HepG2 (cell line): Measurements from ENCODE around the gene ROMO1. TPM values are rescaled to one million over a fixed set of nuclear protein-coding genes. Genes with fewer than 3 reads are reported as not detected.
A peak's percentile ranks its signal among the peaks of the same experiment; 100 is the strongest.

ENCODE experiments used
- CEBPG ChIP-seq: IDR thresholded peaks from 2 replicates; pipeline ENCODE4 v1.6.1; 2016
- GLI4 ChIP-seq: sonication (generic); formaldehyde crosslinking; IDR thresholded peaks from 2 replicates; pipeline ENCODE4 v1.5.1; 2020; ENCODE audit warnings: missing genetic modification reagents, mild to moderate bottlenecking, moderate library complexity, borderline replicate concordance
- KDM5A ChIP-seq: fragments of 200-600 bp; sonication (generic); IDR thresholded peaks from 2 replicates; pipeline ENCODE4 v1.7.0; 2018; ENCODE audit warnings: antibody characterized with exemption, mild to moderate bottlenecking, low read length, borderline replicate concordance
- MBD4 ChIP-seq: IDR thresholded peaks from 2 replicates; pipeline ENCODE4 v1.6.1; 2012; ENCODE audit warnings: low read length, inconsistent platforms, borderline replicate concordance
- MEIS1 ChIP-seq: sonication (generic); formaldehyde crosslinking; IDR thresholded peaks from 2 replicates; pipeline ENCODE4 v1.9.0; 2021; ENCODE audit warnings: mild to moderate bottlenecking, missing genetic modification reagents, moderate library complexity, borderline replicate concordance
- NFRKB ChIP-seq: fragments of 450-650 bp; IDR thresholded peaks from 2 replicates; pipeline ENCODE4 v1.6.1; 2017
- NR2F1 ChIP-seq, 2 experiments: fragments of 450-650 bp in 1 of 2; formaldehyde crosslinking in 1 of 2; IDR thresholded peaks; 2 replicates each; pipeline versions ENCODE4 v1.5.0 to v1.6.1; 2016 to 2020; ENCODE audit warnings: mild to moderate bottlenecking in 1 of 2, missing compliant biosample characterization in 1 of 2, missing genetic modification reagents in 1 of 2, moderate library complexity in 1 of 2
- SATB2 ChIP-seq: sonication (generic); formaldehyde crosslinking; IDR thresholded peaks from 2 replicates; pipeline ENCODE4 v1.5.0; 2020; ENCODE audit warnings: missing genetic modification reagents
- SMARCC2 ChIP-seq: fragments of 450-650 bp; IDR thresholded peaks from 2 replicates; pipeline ENCODE4 v1.6.1; 2017; ENCODE audit warnings: antibody characterized with exemption, mild to moderate bottlenecking
- ZFP36L2 ChIP-seq: sonication (generic); formaldehyde crosslinking; IDR thresholded peaks from 2 replicates; pipeline ENCODE4 v1.4.0; 2020; ENCODE audit warnings: missing genetic modification reagents
- ZFP90 ChIP-seq: sonication (generic); formaldehyde crosslinking; IDR thresholded peaks from 2 replicates; pipeline ENCODE4 v1.8.0; 2022; ENCODE audit warnings: missing genetic modification reagents, mild to moderate bottlenecking, inconsistent platforms, borderline replicate concordance
- ZNF101 ChIP-seq: sonication (generic); formaldehyde crosslinking; IDR thresholded peaks from 2 replicates; pipeline ENCODE4 v1.4.0; 2020; ENCODE audit warnings: mild to moderate bottlenecking, low read depth, missing genetic modification reagents, borderline replicate concordance
- ZNF12 ChIP-seq: sonication (generic); formaldehyde crosslinking; IDR thresholded peaks from 2 replicates; pipeline ENCODE4 v1.5.0; 2020; ENCODE audit warnings: missing genetic modification reagents
- ZNF224 ChIP-seq: sonication (generic); formaldehyde crosslinking; IDR thresholded peaks from 2 replicates; pipeline ENCODE4 v1.5.0; 2020; ENCODE audit warnings: mild to moderate bottlenecking, missing genetic modification reagents
- ZNF260 ChIP-seq: sonication (generic); formaldehyde crosslinking; IDR thresholded peaks from 2 replicates; pipeline ENCODE4 v1.4.0; 2020; ENCODE audit warnings: missing genetic modification reagents, low read depth, mild to moderate bottlenecking, borderline replicate concordance
- ZNF570 ChIP-seq: sonication (generic); formaldehyde crosslinking; IDR thresholded peaks from 2 replicates; pipeline ENCODE4 v1.4.0; 2020; ENCODE audit warnings: mild to moderate bottlenecking, missing genetic modification reagents, borderline replicate concordance
- ZNF615 ChIP-seq: sonication (generic); formaldehyde crosslinking; IDR thresholded peaks from 2 replicates; pipeline ENCODE4 v1.5.0; 2020; ENCODE audit warnings: mild to moderate bottlenecking, missing genetic modification reagents, borderline replicate concordance
- ZNF678 ChIP-seq: sonication (generic); formaldehyde crosslinking; IDR thresholded peaks from 2 replicates; pipeline ENCODE4 v1.4.0; 2020; ENCODE audit warnings: mild to moderate bottlenecking, missing genetic modification reagents
- ZSCAN30 ChIP-seq: sonication (generic); formaldehyde crosslinking; IDR thresholded peaks from 2 replicates; pipeline ENCODE4 v1.5.0; 2020; ENCODE audit warnings: mild to moderate bottlenecking, missing genetic modification reagents
- polyA plus RNA-seq, 8 experiments: library from polyadenylated mRNA; depleted of rRNA in 3 of 8; stranded (reverse) in 7 of 8; unstranded in 1 of 8; fragments of >200 nt; fragmentation: Illumina TruSeq in 4 of 8; extraction: Trizol in 4 of 8; gene quantifications; 2 replicates each; pipeline versions ENCODE4 v1.2.1 to v1.2.3, GENCODE V29; 2011 to 2016; ENCODE audit warnings: low read depth in 4 of 8, missing spikeins in 1 of 8, mixed read lengths in 1 of 8; ENCODE audit not compliant: insufficient read depth in 1 of 8
- total RNA-seq, 5 experiments: library from RNA; depleted of rRNA; stranded (reverse); fragments of >200 nt; fragmentation: Illumina TruSeq; extraction: Trizol; gene quantifications; 2 replicates each; pipeline ENCODE4 v1.2.3, GENCODE V29; 2016; ENCODE audit warnings: low read depth in 1 of 5
- TF ChIP-seq, protein P1 (sequence below): sonication (generic); formaldehyde crosslinking; IDR thresholded peaks from 2 replicates; pipeline ENCODE4 v1.5.1; 2020; ENCODE audit warnings: mild to moderate bottlenecking, missing genetic modification reagents
- TF ChIP-seq, protein P2 (sequence below): sonication (generic); formaldehyde crosslinking; conservative IDR thresholded peaks from 2 replicates; pipeline ENCODE4 v1.4.0; 2020; ENCODE audit warnings: mild to moderate bottlenecking, missing genetic modification reagents, moderate library complexity

ROMO1 gene
- total and polyA plus RNA-seq, 2 of the 13 experiments (the other 11 are each of a cell fraction or from before 2014, with no cell fraction given) = 636 to 755 TPM

GRCh38 chr20:35742741-35743523 lies 43.7 kb downstream of the ROMO1 start (continued):
- TF ChIP-seq, protein P1, sequence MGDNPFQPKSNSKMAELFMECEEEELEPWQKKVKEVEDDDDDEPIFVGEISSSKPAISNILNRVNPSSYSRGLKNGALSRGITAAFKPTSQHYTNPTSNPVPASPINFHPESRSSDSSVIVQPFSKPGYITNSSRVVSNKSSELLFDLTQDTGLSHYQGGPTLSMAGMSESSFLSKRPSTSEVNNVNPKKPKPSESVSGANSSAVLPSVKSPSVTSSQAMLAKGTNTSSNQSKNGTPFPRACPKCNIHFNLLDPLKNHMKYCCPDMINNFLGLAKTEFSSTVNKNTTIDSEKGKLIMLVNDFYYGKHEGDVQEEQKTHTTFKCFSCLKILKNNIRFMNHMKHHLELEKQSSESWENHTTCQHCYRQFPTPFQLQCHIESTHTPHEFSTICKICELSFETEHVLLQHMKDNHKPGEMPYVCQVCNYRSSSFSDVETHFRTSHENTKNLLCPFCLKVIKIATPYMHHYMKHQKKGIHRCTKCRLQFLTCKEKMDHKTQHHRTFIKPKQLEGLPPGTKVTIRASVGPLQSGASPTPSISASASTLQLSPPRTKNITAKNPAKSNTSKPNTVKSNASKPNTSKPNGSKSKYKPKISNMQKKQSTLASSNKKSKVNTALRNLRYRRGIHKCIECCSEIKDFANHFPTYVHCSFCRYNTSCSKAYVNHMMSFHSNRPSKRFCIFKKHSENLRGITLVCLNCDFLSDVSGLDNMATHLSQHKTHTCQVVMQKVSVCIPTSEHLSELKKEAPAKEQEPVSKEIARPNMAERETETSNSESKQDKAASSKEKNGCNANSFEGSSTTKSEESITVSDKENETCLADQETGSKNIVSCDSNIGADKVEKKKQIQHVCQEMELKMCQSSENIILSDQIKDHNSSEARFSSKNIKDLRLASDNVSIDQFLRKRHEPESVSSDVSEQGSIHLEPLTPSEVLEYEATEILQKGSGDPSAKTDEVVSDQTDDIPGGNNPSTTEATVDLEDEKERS = peak; percentile 11; the same call in 1 of the 2 replicates
- TF ChIP-seq NFRKB (no peak), MEIS1 (0 out of 2 replicates have a peak, but pooled peaks have one; percentile 6), SATB2 (peak; percentile 55; the same call in 1 of the 2 replicates), ZFP36L2 (CRISPR knock-in tag) (0 out of 2 replicates have a peak, but pooled peaks have one; percentile 18), ZNF101 (CRISPR knock-in tag) (peak; percentile 60; the same call in 1 of the 2 replicates), SMARCC2 (peak; percentile 35; the same call in 1 of the 2 replicates), ZNF570 (CRISPR knock-in tag) (0 out of 2 replicates have a peak, but pooled peaks have one; percentile 19), MBD4 (peak; percentile 57; the same call in 1 of the 2 replicates), NR2F1 (CRISPR knock-in tag; IDR thresholded peaks at IDR 0.05) (peak in 1 of 2 experiments; percentile 58; a peak in 1 of 4 replicates), ZSCAN30 (CRISPR knock-in tag) (peak; percentile 84; the same call in 1 of the 2 replicates), ZNF615 (CRISPR knock-in tag) (no peak), ZNF260 (CRISPR knock-in tag) (0 out of 2 replicates have a peak, but pooled peaks have one; percentile 20), KDM5A (0 out of 2 replicates have a peak, but pooled peaks have one; percentile 64), ZFP90 (CRISPR knock-in tag) (peak; percentile 14; the same call in 1 of the 2 replicates), CEBPG (CRISPR knock-in tag) (peak; percentile 73; the same call in 1 of the 2 replicates), GLI4 (CRISPR knock-in tag) (peak; percentile 4; the same call in 1 of the 2 replicates), ZNF224 (CRISPR knock-in tag) (0 out of 2 replicates have a peak, but pooled peaks have one; percentile 63), ZNF678 (CRISPR knock-in tag) (0 out of 2 replicates have a peak, but pooled peaks have one; percentile 14), ZNF12 (CRISPR knock-in tag) (peak; percentile 29; the same call in 1 of the 2 replicates)
- TF ChIP-seq, protein P2, sequence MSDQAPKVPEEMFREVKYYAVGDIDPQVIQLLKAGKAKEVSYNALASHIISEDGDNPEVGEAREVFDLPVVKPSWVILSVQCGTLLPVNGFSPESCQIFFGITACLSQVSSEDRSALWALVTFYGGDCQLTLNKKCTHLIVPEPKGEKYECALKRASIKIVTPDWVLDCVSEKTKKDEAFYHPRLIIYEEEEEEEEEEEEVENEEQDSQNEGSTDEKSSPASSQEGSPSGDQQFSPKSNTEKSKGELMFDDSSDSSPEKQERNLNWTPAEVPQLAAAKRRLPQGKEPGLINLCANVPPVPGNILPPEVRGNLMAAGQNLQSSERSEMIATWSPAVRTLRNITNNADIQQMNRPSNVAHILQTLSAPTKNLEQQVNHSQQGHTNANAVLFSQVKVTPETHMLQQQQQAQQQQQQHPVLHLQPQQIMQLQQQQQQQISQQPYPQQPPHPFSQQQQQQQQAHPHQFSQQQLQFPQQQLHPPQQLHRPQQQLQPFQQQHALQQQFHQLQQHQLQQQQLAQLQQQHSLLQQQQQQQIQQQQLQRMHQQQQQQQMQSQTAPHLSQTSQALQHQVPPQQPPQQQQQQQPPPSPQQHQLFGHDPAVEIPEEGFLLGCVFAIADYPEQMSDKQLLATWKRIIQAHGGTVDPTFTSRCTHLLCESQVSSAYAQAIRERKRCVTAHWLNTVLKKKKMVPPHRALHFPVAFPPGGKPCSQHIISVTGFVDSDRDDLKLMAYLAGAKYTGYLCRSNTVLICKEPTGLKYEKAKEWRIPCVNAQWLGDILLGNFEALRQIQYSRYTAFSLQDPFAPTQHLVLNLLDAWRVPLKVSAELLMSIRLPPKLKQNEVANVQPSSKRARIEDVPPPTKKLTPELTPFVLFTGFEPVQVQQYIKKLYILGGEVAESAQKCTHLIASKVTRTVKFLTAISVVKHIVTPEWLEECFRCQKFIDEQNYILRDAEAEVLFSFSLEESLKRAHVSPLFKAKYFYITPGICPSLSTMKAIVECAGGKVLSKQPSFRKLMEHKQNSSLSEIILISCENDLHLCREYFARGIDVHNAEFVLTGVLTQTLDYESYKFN = peak; percentile 7; the same call in 1 of the 2 replicates
